ENCODE results near the gene SLC66A1.
A peak's percentile ranks its signal among the peaks of the same experiment; 100 is the strongest.

Gene SLC66A1

DNA sequence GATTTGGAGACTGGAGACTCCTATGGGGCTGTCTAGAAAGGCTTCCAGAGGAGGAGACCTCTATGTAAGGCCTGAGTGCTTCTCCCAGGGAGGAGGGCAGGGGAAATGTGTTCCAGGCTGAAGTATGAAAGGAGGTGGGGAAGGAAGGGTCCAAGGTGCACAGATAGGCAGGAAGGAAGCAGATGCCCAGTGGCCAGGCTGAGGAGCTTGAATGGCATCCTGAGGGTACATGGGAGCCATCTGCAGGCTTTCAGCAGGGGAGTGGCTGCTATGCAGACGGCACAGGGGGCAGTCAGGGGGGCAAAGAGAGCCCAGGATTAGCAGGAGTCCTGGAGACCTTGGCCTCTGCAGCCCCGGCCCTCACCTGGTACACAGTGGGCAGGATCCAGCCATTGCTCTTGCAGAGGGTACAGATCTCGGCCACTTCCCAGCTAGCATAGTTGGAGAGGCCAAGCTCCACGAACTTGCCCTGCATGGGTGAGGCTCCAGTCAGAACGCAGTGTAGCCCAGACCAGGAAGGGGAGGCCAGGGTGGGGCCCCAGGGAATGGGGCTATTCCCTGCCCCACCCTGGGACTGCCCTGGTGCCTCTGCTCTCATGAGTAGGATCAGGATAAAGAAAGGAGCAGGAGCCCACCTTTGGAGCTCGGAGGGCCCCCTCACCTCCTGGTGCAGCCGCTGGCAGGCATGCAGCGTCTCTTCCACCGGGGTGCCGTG, 4.2 kb upstream of the SLC66A1 start:
- Histone ChIP-seq H3K27ac (ENCODE audit: low read length) (no peak overlapping the region), H3K36me3 (ENCODE audit: control insufficient read depth, low read depth, low read length) (peaks cover 48% of the 10 kb centered on the region), H3K9me3 (ENCODE audit: control insufficient read depth, low read depth, low read length) (no peaks in the 10 kb centered on the region), H3K4me3 (ENCODE audit: low read length) (no peak overlapping the region), H3K27me3 (ENCODE audit: control insufficient read depth, insufficient read depth, low read length) (peaks cover 11% of the 10 kb centered on the region), H3K4me1 (ENCODE audit: control insufficient read depth, low read depth, low read length) (peaks cover 3% of the 10 kb centered on the region), H3K9ac (ENCODE audit: low read length) (no peak overlapping the region)

DNA sequence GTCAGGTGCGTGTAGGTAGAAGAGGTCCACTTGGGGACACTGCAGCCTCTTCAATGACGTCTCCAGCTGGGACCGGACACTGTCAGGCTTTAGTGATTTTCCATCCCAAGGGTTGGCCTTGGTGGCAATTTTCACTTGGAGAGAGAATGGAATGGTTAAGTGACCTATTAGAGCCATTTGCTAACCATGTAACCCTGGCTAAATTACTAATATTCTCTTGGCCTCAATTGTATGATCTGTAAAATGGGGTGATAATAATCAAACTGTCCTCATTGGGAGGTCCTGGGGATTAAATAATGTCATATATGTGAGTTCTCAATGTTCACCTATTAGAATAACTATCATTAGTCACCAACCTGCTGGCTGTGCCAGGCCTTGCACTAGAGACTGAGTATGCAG, 3.6 kb upstream of the SLC66A1 start:
- Histone ChIP-seq H3K27ac (ENCODE audit: low read length) (no peak overlapping the region), H3K27me3 (ENCODE audit: control insufficient read depth, insufficient read depth, low read length) (peaks cover 11% of the 10 kb centered on the region), H3K36me3 (ENCODE audit: control insufficient read depth, low read depth, low read length) (peaks cover 44% of the 10 kb centered on the region), H3K9ac (ENCODE audit: low read length) (no peak overlapping the region), H3K4me1 (ENCODE audit: control insufficient read depth, low read depth, low read length) (peaks cover 3% of the 10 kb centered on the region), H3K9me3 (ENCODE audit: control insufficient read depth, low read depth, low read length) (no peaks in the 10 kb centered on the region), H3K4me3 (ENCODE audit: low read length) (no peak overlapping the region)

DNA sequence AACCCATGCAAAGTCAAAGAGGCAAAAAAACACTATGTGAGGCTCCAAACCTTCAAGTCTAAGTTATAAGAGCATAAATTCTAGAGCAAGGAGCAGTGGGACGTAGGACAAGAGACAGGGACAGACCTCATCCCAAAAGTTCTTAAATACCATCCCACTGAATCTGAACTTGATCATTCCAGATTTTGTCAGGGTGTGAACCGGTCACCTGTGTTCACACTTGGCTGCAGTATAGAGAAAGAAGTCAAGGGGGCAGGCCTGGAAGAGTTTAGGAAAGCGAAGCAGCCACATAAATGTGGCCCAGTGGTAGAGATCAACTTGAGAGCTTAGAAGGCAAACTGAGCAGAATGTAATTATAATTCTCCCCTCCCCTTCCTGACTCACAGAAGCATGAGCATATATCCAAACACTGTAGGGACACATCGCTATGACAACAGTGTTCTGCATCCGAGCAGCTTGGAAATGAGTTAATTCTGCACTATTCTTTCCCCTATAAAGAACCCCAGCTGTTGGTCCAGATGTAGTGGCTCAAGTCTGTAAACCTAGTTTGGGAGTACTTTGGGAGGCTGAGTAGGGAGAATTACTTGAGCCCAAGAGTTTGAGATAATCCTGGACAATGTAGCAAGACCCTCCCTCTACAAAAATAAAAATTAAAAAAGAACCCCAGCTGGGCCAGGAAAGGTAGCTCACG, 2.9 kb upstream of the SLC66A1 start:
- Histone ChIP-seq H3K9me3 (ENCODE audit: control insufficient read depth, low read depth, low read length) (no peaks in the 10 kb centered on the region), H3K27me3 (ENCODE audit: control insufficient read depth, insufficient read depth, low read length) (peaks cover 11% of the 10 kb centered on the region), H3K36me3 (ENCODE audit: control insufficient read depth, low read depth, low read length) (peaks cover 41% of the 10 kb centered on the region), H3K4me1 (ENCODE audit: control insufficient read depth, low read depth, low read length) (peaks cover 3% of the 10 kb centered on the region), H3K4me3 (ENCODE audit: low read length) (no peak overlapping the region), H3K27ac (ENCODE audit: low read length) (no peak overlapping the region), H3K9ac (ENCODE audit: low read length) (no peak overlapping the region)

DNA sequence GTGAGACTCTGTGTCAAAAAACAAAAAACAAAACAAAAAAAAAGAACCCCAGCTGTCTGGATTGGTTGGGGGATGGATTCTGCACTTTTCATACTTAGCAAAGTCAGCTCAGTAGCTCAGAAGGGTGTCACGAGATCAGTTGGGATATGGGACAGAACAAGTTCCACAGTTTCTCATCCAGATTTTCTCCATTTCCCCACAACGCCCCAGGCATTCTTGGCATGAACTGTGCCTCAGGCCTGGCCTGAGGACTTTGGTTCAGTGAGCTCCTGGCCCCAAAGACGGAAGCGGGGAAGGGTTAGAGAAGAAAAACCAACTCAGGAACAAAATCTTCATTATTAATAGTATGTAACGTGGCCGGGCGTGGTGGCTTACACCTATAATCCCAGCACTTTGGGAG, 2.1 kb upstream of the SLC66A1 start:
- no peak overlapping the region for H3K9ac ChIP-seq (ENCODE audit: low read length)
- peaks cover 3% of the 10 kb centered on the region for H3K4me1 ChIP-seq (ENCODE audit: control insufficient read depth, low read depth, low read length)
- no peak overlapping the region for H3K4me3 ChIP-seq (ENCODE audit: low read length)
- H3K36me3 ChIP-seq (ENCODE audit: control insufficient read depth, low read depth, low read length), result peaks cover 35% of the 10 kb centered on the region
- H3K27ac ChIP-seq (ENCODE audit: low read length), result no peak overlapping the region
- H3K27me3 ChIP-seq (ENCODE audit: control insufficient read depth, insufficient read depth, low read length), result peaks cover 11% of the 10 kb centered on the region
- no peaks in the 10 kb centered on the region for H3K9me3 ChIP-seq (ENCODE audit: control insufficient read depth, low read depth, low read length)

DNA sequence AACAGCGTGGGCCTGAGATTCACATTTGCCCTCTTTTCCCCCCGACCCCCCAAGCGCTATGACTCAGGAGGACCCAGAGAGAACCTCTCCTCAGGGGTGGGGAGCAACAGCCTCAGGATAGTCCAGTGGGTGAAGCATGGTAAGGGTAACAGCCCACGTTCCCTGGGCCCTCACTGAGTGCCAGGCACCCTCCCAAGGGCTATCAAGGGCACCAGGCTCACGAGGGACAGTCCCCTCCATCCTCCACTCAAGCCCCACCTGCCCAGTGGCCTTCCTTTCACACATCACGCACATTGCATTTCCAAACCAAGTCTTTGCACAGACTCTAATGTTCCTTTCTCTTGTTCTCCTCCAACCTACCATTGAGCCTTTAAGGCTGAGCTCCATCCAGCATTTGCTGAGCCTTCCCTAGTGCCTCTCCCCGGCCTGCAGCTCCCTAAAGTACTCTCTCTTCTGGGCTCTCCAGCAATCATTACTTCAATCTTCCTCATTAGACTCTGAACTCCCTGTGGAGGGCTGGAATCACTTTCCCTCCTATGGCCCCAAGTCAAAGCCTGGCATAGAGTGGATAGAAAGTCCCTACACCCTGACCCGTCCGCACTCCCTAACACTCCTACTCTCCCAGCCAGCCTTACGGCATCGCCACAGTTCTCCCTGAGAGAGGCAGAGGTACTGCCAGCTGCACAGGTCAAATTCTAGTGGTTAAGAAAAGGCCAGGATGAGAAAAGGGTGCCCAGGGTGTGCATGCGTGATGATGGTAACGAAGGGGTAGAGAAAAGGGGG, 1.2 kb upstream of the SLC66A1 start:
- H3K9ac ChIP-seq (ENCODE audit: low read length), result peak overlapping the region; percentile 69
- peaks cover 11% of the 10 kb centered on the region for H3K27me3 ChIP-seq (ENCODE audit: control insufficient read depth, insufficient read depth, low read length)
- peaks cover 3% of the 10 kb centered on the region for H3K4me1 ChIP-seq (ENCODE audit: control insufficient read depth, low read depth, low read length)
- H3K36me3 ChIP-seq (ENCODE audit: control insufficient read depth, low read depth, low read length), result peaks cover 26% of the 10 kb centered on the region
- H3K9me3 ChIP-seq (ENCODE audit: control insufficient read depth, low read depth, low read length), result no peaks in the 10 kb centered on the region
- no peak overlapping the region for H3K27ac ChIP-seq (ENCODE audit: low read length)
- peak overlapping the region; percentile 84 for H3K4me3 ChIP-seq (ENCODE audit: low read length)

DNA sequence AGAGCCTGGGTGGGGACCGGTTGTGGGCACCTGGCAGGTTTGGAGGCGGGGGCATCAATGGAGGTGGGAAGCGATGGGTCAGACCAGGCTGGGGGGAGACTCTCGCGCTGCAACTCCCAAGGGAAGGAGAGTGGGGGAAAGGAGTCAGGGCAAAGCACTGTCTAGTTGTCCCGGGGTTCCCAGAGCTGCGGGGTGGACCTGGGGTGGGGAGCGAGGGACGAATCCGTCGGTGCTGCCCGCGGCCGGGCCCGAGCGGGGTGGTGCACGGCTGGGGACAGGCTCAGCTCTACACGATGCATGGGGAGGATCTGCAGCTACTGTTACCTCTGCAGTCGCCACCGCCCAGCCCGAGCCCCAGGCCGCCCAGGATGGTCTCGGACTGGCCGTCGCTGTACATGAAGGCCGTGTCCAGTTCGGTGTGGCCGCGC, 609 bp upstream of the SLC66A1 start:
- no peak overlapping the region for H3K27ac ChIP-seq (ENCODE audit: low read length)
- no peaks in the 10 kb centered on the region for H3K9me3 ChIP-seq (ENCODE audit: control insufficient read depth, low read depth, low read length)
- peak overlapping the region; percentile 69 for H3K9ac ChIP-seq (ENCODE audit: low read length)
- peaks cover 3% of the 10 kb centered on the region for H3K4me1 ChIP-seq (ENCODE audit: control insufficient read depth, low read depth, low read length)
- H3K36me3 ChIP-seq (ENCODE audit: control insufficient read depth, low read depth, low read length), result peaks cover 24% of the 10 kb centered on the region
- peak overlapping the region; percentile 84 for H3K4me3 ChIP-seq (ENCODE audit: low read length)
- H3K27me3 ChIP-seq (ENCODE audit: control insufficient read depth, insufficient read depth, low read length), result peaks cover 11% of the 10 kb centered on the region

DNA sequence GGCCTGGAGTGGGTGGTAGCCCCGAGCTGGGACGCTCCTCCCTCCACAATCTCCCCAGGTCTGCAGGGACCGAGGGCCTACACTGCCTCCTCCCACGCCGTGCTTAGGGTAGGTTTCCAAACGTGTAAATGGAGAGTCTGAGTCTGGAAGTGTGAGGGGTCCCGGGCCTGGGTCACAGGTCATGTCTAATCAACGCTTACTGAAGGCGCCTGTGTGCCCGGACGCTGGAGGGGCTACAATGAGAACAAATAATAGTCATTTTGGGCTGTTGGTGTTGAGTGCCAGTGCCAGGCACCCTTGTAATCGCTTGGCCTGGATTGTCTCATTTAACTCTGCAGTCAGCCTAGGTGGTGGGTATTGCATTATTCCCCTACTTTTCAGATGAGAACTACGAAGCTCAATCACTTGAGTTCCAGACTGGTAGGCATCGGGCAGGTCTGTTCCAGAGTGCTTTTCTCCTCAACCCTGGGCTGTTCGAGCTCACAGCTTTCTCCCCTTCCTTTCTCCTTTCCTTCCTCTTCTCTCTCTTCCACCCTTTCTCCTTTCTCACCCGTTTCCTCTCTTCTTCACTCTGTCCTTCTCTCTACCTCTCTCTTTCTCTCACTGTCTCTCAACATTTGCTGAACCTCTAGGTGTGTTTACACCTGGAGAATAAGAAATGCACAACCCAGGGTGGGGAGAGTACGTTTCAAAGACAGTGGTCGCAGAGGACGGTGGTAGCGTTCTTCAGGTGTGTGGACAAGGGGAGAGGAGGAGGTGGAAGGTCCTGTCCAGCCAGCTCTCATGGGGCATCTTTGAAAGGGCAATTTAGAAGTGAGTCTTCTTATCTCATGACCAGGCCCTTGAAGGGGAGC, 883 bp downstream of the SLC66A1 start:
- H3K9ac ChIP-seq (ENCODE audit: low read length), result peak overlapping the region; percentile 62
- no peak overlapping the region for H3K27ac ChIP-seq (ENCODE audit: low read length)
- H3K9me3 ChIP-seq (ENCODE audit: control insufficient read depth, low read depth, low read length), result no peaks in the 10 kb centered on the region
- H3K4me3 ChIP-seq (ENCODE audit: low read length), result peak overlapping the region; percentile 84
- peaks cover 11% of the 10 kb centered on the region for H3K27me3 ChIP-seq (ENCODE audit: control insufficient read depth, insufficient read depth, low read length)
- H3K4me1 ChIP-seq (ENCODE audit: control insufficient read depth, low read depth, low read length), result peaks cover 3% of the 10 kb centered on the region
- H3K36me3 ChIP-seq (ENCODE audit: control insufficient read depth, low read depth, low read length), result peaks cover 12% of the 10 kb centered on the region

DNA sequence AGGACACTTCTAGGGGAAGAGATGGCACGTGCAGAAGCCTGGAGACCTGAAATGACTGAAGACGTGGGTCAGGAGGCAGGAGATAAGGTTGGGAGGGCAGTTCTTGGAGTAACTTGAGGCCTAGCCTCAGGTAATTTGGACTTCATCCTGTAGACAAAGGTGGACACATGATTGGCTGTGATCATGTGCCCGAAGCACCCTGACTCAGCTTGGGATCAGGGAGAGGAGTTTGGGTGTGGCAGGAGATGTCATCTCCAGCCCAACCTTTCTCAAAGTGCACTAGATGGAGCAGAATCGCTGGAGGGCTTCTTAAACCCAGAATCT, 1.5 kb downstream of the SLC66A1 start:
- Histone ChIP-seq H3K27ac (ENCODE audit: low read length) (no peak overlapping the region), H3K27me3 (ENCODE audit: control insufficient read depth, insufficient read depth, low read length) (peaks cover 11% of the 10 kb centered on the region), H3K36me3 (ENCODE audit: control insufficient read depth, low read depth, low read length) (peaks cover 10% of the 10 kb centered on the region), H3K9ac (ENCODE audit: low read length) (no peak overlapping the region), H3K4me3 (ENCODE audit: low read length) (no peak overlapping the region), H3K4me1 (ENCODE audit: control insufficient read depth, low read depth, low read length) (peaks cover 3% of the 10 kb centered on the region), H3K9me3 (ENCODE audit: control insufficient read depth, low read depth, low read length) (no peaks in the 10 kb centered on the region)

DNA sequence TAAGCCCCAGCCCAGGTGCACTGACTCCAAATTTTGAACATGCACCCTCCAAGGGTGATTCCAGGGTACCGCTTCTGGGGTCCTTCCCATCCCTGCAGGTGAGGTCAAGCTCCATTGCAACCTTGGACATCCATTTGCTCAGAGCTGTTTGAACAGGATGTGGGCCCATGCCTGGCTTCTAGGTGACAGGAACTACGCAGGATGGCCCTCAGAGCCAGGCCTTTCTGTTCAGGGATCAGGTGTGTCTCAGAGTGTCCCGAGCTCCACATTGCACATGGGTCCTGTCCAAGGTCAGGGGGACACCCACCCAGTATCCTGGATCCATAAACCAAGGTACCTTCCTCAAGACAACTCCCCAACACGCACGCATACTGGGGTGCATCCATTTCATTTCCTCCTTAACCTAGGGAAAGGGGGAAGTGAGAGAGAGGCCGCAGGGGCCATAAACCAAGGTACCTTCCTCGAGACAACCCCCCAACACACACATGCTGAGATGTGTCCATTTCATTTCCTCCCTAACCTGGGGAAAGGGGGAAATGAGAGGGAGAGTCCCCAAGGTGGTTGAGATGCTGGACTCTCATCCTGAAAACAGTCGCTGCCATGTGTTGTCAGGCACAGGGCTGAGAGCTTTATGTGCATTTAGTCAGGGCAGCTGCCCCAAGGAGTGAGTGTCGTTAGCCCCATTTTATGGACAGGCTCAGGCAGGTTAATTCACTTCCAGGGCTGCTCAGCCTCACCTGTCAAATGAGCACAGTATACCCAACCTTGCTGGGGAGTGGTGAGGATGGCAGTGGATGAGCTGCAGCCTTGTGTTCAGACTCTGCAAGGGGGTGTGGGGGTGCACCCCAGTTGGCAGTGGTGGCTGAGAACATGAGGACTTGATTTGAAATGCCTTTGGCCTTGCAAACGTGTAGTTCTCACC, 2.1 kb downstream of the SLC66A1 start:
- H3K27ac ChIP-seq (ENCODE audit: low read length), result no peak overlapping the region
- no peak overlapping the region for H3K9ac ChIP-seq (ENCODE audit: low read length)
- H3K4me1 ChIP-seq (ENCODE audit: control insufficient read depth, low read depth, low read length), result peaks cover 3% of the 10 kb centered on the region
- no peak overlapping the region for H3K4me3 ChIP-seq (ENCODE audit: low read length)
- peaks cover 11% of the 10 kb centered on the region for H3K27me3 ChIP-seq (ENCODE audit: control insufficient read depth, insufficient read depth, low read length)
- peaks cover 12% of the 10 kb centered on the region for H3K36me3 ChIP-seq (ENCODE audit: control insufficient read depth, low read depth, low read length)
- no peaks in the 10 kb centered on the region for H3K9me3 ChIP-seq (ENCODE audit: control insufficient read depth, low read depth, low read length)

DNA sequence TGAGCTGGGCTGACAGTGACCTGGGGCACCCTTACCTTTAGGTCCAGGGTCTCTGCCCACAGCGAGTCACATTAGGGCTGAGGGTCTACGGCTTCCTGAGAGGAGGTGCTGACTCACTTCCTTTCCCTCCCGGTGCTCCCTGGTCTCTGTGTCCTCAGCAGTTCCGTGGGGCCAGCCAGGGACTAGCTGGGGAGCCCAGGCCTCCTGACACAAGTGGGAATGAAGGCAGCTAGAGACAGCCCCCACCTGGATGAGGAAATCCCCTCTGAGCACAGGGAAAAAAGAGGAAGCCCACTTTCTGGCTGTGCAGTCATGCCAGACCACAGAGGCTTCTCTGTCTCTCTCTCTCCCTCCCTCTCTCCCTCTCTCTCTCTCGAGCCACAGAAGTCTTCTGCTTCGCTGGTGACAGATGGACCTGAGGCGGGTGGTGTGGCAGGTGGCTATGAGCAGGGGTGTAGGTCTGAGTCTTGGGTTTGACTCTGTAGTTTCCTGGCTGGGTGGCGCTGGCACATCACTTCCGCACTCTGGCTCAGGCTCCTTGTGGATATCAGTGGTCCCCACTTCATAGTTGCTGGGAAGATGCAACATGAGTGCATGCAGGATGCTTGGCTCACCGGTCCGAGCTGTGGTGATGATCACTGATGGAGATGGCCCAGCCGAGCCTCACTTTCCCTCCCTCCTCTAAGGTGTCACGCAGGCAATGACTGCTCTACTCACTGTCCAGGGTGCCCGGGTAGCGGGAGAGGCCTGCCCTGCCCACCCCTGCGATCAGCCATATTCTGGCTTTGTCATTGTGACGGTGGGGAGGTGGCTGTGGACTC, 3.5 kb downstream of the SLC66A1 start:
- peaks cover 13% of the 10 kb centered on the region for H3K36me3 ChIP-seq (ENCODE audit: control insufficient read depth, low read depth, low read length)
- H3K4me3 ChIP-seq (ENCODE audit: low read length), result no peak overlapping the region
- no peak overlapping the region for H3K9ac ChIP-seq (ENCODE audit: low read length)
- H3K27ac ChIP-seq (ENCODE audit: low read length), result no peak overlapping the region
- no peaks in the 10 kb centered on the region for H3K9me3 ChIP-seq (ENCODE audit: control insufficient read depth, low read depth, low read length)
- peaks cover 10% of the 10 kb centered on the region for H3K27me3 ChIP-seq (ENCODE audit: control insufficient read depth, insufficient read depth, low read length)
- peaks cover 3% of the 10 kb centered on the region for H3K4me1 ChIP-seq (ENCODE audit: control insufficient read depth, low read depth, low read length)
